ENCODE results near the gene MIA2.

DNA sequence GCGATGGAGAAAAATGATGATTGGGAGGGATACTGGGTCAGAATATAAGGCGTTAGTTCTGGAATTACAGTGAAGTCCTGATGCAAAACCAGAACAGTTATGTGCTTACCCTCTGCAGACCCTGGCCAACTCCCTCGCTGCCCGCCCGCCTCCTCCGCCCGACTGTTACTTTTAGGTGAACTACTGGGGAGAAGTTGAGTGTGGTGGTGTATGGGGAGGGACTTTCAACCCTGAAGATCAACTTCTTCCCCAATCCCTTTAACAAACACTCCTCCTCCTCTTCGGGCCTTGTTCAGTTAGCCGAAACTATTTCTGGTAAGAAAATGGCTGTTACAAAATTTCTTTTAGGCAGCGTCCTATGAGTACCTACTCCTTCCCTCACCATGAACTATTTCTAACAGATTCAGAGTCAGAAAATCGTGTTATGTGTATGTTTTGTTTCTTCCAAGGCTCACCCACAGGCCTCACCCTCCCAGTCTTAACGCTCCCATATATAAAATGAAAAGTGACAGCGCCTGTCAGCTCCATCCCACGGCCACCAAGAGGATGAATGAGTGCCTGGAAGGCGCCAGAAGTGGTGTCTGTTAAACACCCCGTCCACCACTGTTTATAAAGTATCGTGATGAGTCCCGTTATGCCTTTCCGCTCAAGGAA is 197.2 kb downstream of the MIA2 start:
- no peak for TF ChIP-seq RCOR1 (IDR thresholded peaks at IDR 0.05; ENCODE audit: low read length)
- no peak for TF ChIP-seq POLR2AphosphoS5 (IDR thresholded peaks at IDR 0.05; ENCODE audit: low read depth, low read length)
- TF ChIP-seq, protein P1, sequence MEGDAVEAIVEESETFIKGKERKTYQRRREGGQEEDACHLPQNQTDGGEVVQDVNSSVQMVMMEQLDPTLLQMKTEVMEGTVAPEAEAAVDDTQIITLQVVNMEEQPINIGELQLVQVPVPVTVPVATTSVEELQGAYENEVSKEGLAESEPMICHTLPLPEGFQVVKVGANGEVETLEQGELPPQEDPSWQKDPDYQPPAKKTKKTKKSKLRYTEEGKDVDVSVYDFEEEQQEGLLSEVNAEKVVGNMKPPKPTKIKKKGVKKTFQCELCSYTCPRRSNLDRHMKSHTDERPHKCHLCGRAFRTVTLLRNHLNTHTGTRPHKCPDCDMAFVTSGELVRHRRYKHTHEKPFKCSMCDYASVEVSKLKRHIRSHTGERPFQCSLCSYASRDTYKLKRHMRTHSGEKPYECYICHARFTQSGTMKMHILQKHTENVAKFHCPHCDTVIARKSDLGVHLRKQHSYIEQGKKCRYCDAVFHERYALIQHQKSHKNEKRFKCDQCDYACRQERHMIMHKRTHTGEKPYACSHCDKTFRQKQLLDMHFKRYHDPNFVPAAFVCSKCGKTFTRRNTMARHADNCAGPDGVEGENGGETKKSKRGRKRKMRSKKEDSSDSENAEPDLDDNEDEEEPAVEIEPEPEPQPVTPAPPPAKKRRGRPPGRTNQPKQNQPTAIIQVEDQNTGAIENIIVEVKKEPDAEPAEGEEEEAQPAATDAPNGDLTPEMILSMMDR (IDR thresholded peaks at IDR 0.05) = no peak
- TF ChIP-seq ELF1 (IDR thresholded peaks at IDR 0.05) = no peak
